ENCODE data around the gene LEF1. TPM values are rescaled to one million over a fixed set of nuclear protein-coding genes. Genes with fewer than 3 reads are reported as not detected.
A peak's percentile ranks its signal among the peaks of the same experiment; 100 is the strongest.
"Not testable (repeated sequence)": the region's sequence is repeated elsewhere in the genome, so short reads cannot be mapped to it uniquely, and the experiment has no call there.

The LEF1 gene
- total and polyA plus RNA-seq, 12 donors: 0.22 to 4.6 (median 0.76) TPM; not detected in 1

- TF ChIP-seq CTCF (IDR thresholded peaks at IDR 0.05): no peak
- no peaks in the 10 kb centered on the region for H3K9me3 ChIP-seq
- H3K27me3 ChIP-seq: no peaks in the 10 kb centered on the region
- DNase-seq (no peak), ATAC-seq (no peak)
- H3K36me3 ChIP-seq: no peaks in the 10 kb centered on the region
- H3K27ac ChIP-seq: no peak overlapping the region
- no peak overlapping the region for H3K4me3 ChIP-seq
- intact Hi-C loops (cut with DNase I): no loop called here
- 96 to 97% methylated on average over 10 of the region's 10 CpGs for WGBS, 2 donors
- H3K4me1 ChIP-seq: peaks cover 0 to 4% (median 0%) of the 10 kb centered on the region in 9 donors
Observed at GRCh38 chr4:108051343-108051742, 117.4 kb downstream of the LEF1 start.

GRCh38 chr4:108050166-108051111, 118.3 kb downstream of the LEF1 start:
- H3K36me3 ChIP-seq; H3K27me3 ChIP-seq; H3K4me1 ChIP-seq; H3K27ac ChIP-seq; ATAC-seq; intact Hi-C loops (cut with DNase I); H3K4me3 ChIP-seq; DNase-seq; H3K9me3 ChIP-seq: not testable (repeated sequence)
- 89 to 91% methylated on average over 8 of the region's 10 CpGs for WGBS, 2 donors

- intact Hi-C loops (cut with DNase I): no loop called here
- Histone ChIP-seq H3K27me3 (no peaks in the 10 kb centered on the region), H3K4me1 (peaks cover 0 to 9% (median 3%) of the 10 kb centered on the region in 9 donors), H3K36me3 (no peaks in the 10 kb centered on the region), H3K4me3 (no peak overlapping the region), H3K27ac (peak overlapping the region in 1 of 10 donors; percentile 24), H3K9me3 (no peaks in the 10 kb centered on the region)
- 86 to 89% methylated on average over 5 of the region's 5 CpGs for WGBS, 2 donors
- no peak for DNase-seq
- ATAC-seq: no peak
- no peak for TF ChIP-seq CTCF (IDR thresholded peaks at IDR 0.05)
Observed at GRCh38 chr4:108049406-108049805, 119.3 kb downstream of the LEF1 start.

- intact Hi-C loops (cut with DNase I): no loop called here
- Histone ChIP-seq H3K4me1 (peaks cover 0 to 9% (median 3%) of the 10 kb centered on the region in 9 donors), H3K36me3 (no peaks in the 10 kb centered on the region), H3K27me3 (no peaks in the 10 kb centered on the region), H3K9me3 (no peaks in the 10 kb centered on the region), H3K27ac (no peak overlapping the region), H3K4me3 (no peak overlapping the region)
- ATAC-seq (no peak), DNase-seq (no peak)
- 90 to 94% methylated on average over 7 of the region's 7 CpGs for WGBS, 2 donors
- TF ChIP-seq CTCF (IDR thresholded peaks at IDR 0.05): no peak
Observed at GRCh38 chr4:108048997-108049396, 119.7 kb downstream of the LEF1 start.

- TF ChIP-seq CTCF (IDR thresholded peaks at IDR 0.05): no peak
- no peak overlapping the region for H3K27ac ChIP-seq
- H3K4me1 ChIP-seq: peaks cover 0 to 9% (median 3%) of the 10 kb centered on the region in 9 donors
- WGBS, 2 donors: 62 to 74% methylated on average over 6 of the region's 6 CpGs
- peak in 7 of 8 donors; percentile 60 to 82 (median 78) for ATAC-seq
- no peaks in the 10 kb centered on the region for H3K9me3 ChIP-seq
- H3K36me3 ChIP-seq: no peaks in the 10 kb centered on the region
- no peak overlapping the region for H3K4me3 ChIP-seq
- H3K27me3 ChIP-seq: no peaks in the 10 kb centered on the region
- intact Hi-C loops (cut with DNase I): no loop called here
- DNase-seq: peak; percentile 35
Observed at GRCh38 chr4:108048157-108048556, 120.6 kb downstream of the LEF1 start.

Measured in heart right ventricle (tissue), 16 donors.